GM12878 (cell line): ENCODE data around the gene ADM2. TPM values are rescaled to one million over a fixed set of nuclear protein-coding genes. Genes with fewer than 3 reads are reported as not detected.

Experiments
- CHD4 ChIP-seq: fragments of 200-600 bp; sonication (generic); IDR thresholded peaks from 2 replicates; pipeline ENCODE4 v1.6.1; 2016; ENCODE audit warnings: mild to moderate bottlenecking
- FOXM1 ChIP-seq: IDR thresholded peaks from 2 replicates; pipeline ENCODE4 v1.6.1; 2012; ENCODE audit warnings: low read depth, mild to moderate bottlenecking, inconsistent platforms, low read length, moderate library complexity
- JUND ChIP-seq: IDR thresholded peaks from 2 replicates; pipeline ENCODE4 v1.6.1; 2012; ENCODE audit warnings: low read depth, mild to moderate bottlenecking, low read length, improper control_type of control experiment, moderate library complexity
- KLF5 ChIP-seq: fragments of 450-650 bp; IDR thresholded peaks from 2 replicates; pipeline ENCODE4 v1.6.1; 2014; ENCODE audit warnings: mild to moderate bottlenecking; ENCODE audit not compliant: partially characterized antibody
- LARP7 ChIP-seq: fragments of 450-650 bp; IDR thresholded peaks from 2 replicates; pipeline ENCODE4 v1.6.1; 2017; ENCODE audit warnings: mild to moderate bottlenecking
- MAX ChIP-seq: IDR thresholded peaks from 2 replicates; pipeline ENCODE4 v1.6.1; 2012; ENCODE audit warnings: low read depth, low read length, improper control_type of control experiment
- MEF2A ChIP-seq: IDR thresholded peaks from 2 replicates; pipeline ENCODE4 v1.6.1; 2011; ENCODE audit warnings: low read depth, mild to moderate bottlenecking, low read length, moderate library complexity; ENCODE audit not compliant: insufficient read depth
- MYC ChIP-seq: IDR thresholded peaks from 2 replicates; pipeline ENCODE4 v1.6.1; 2011; ENCODE audit warnings: mild to moderate bottlenecking, low read length, moderate library complexity, inconsistent platforms; ENCODE audit not compliant: insufficient read depth, insufficient replicate concordance, insufficient read length, severe bottlenecking
- NBN ChIP-seq: fragments of 450-650 bp; IDR thresholded peaks from 2 replicates; pipeline ENCODE4 v1.6.1; 2016
- PAX8 ChIP-seq: fragments of 450-650 bp; IDR thresholded peaks from 2 replicates; pipeline ENCODE4 v1.6.1; 2017; ENCODE audit warnings: mild to moderate bottlenecking, moderate library complexity
- PRDM15 ChIP-seq: fragments of 450-650 bp; formaldehyde crosslinking; IDR thresholded peaks from 2 replicates; pipeline ENCODE4 v1.4.0; 2020; ENCODE audit warnings: mild to moderate bottlenecking, moderate library complexity
- SIX5 ChIP-seq: IDR thresholded peaks from 2 replicates; pipeline ENCODE4 v1.6.1; 2011; ENCODE audit warnings: mild to moderate bottlenecking, low read depth, low read length, moderate library complexity; ENCODE audit not compliant: severe bottlenecking
- SKIL ChIP-seq: fragments of 450-650 bp; IDR thresholded peaks from 2 replicates; pipeline ENCODE4 v1.6.1; 2017; ENCODE audit warnings: mild to moderate bottlenecking, low read depth, inconsistent platforms; ENCODE audit not compliant: poor library complexity, severe bottlenecking
- SREBF2 ChIP-seq: IDR thresholded peaks from 2 replicates; pipeline ENCODE4 v1.6.1; 2012; ENCODE audit warnings: mild to moderate bottlenecking, low read length
- SRF ChIP-seq, 2 experiments: IDR thresholded peaks; 2 replicates each; pipeline ENCODE4 v1.6.1; 2011; ENCODE audit warnings: low read depth in 2 of 2, low read length in 2 of 2, mild to moderate bottlenecking in 1 of 2, moderate library complexity in 1 of 2
- STAT3 ChIP-seq: IDR thresholded peaks from 2 replicates; pipeline ENCODE4 v1.6.1; 2011; ENCODE audit warnings: low read depth, low read length, improper control_type of control experiment
- SUZ12 ChIP-seq: fragments of 200-600 bp; sonication (generic); IDR thresholded peaks from one replicate; pipeline ENCODE4 v1.6.1; 2018; ENCODE audit warnings: antibody characterized with exemption, mild to moderate bottlenecking; ENCODE audit not compliant: unreplicated experiment
- ZBTB11 ChIP-seq: fragments of 450-650 bp; formaldehyde crosslinking; IDR thresholded peaks from 2 replicates; pipeline ENCODE4 v1.5.0; 2022; ENCODE audit warnings: mild to moderate bottlenecking, missing genetic modification characterization
- ZBTB33 ChIP-seq: fragments of 450-650 bp; IDR thresholded peaks from 2 replicates; pipeline ENCODE4 v1.6.1; 2017; ENCODE audit warnings: mild to moderate bottlenecking
- polyA plus RNA-seq, 11 experiments: library from polyadenylated mRNA; depleted of rRNA in 4 of 11; unstranded in 6 of 11; stranded (reverse) in 5 of 11; fragments of >200 nt; fragmentation: Nextera tagmentation in 4 of 11; fragmentation: Illumina TruSeq in 1 of 11; extraction: Ambion mirVana in 4 of 11; extraction: Trizol in 1 of 11; gene quantifications; 1 replicate in 1 of 11; 2 replicates in 10 of 11; pipeline versions ENCODE4 v1.2.1 to v1.2.3, GENCODE V29; 2011 to 2016; ENCODE audit warnings: inconsistent platforms in 2 of 11, missing spikeins in 2 of 11, low read depth in 1 of 11
- total RNA-seq, 4 experiments: library from RNA; depleted of rRNA in 3 of 4; stranded (reverse); fragments of >200 nt in 3 of 4; fragmentation: Illumina TruSeq in 1 of 4; extraction: Trizol in 1 of 4; gene quantifications; 2 replicates each; pipeline versions ENCODE4 v1.2.1 to v1.2.3, GENCODE V29; 2013 to 2021

The ADM2 gene
- total and polyA plus RNA-seq, 10 of the 15 experiments (the other 5 are each of a cell fraction or from before 2014, with no cell fraction given): 0.02 to 0.33 (median 0.12) TPM; not detected in 2

- no peak for TF ChIP-seq SKIL
- no peak for TF ChIP-seq MEF2A
- no peak for TF ChIP-seq SRF (IDR thresholded peaks at IDR 0.05; ENCODE audit: low read depth in 2 of 2, low read length in 2 of 2)
- no peak for TF ChIP-seq SREBF2
- no peak for TF ChIP-seq ZBTB33
- no peak for TF ChIP-seq PRDM15 (CRISPR knock-in tag)
- no peak for TF ChIP-seq JUND
- no peak for TF ChIP-seq STAT3
- TF ChIP-seq NBN: no peak
- no peak for TF ChIP-seq FOXM1
- peak; percentile 61 for TF ChIP-seq KLF5
- TF ChIP-seq PAX8: no peak
- peak; percentile 59 for TF ChIP-seq LARP7
- TF ChIP-seq SIX5: no peak
- peak; percentile 88 for TF ChIP-seq MAX
- TF ChIP-seq ZBTB11 (CRISPR knock-in tag): no peak
- TF ChIP-seq CHD4: no peak
- TF ChIP-seq SUZ12: no peak
- no peak for TF ChIP-seq MYC
Measured at GRCh38 chr22:50525104-50525857, 43.9 kb downstream of the ADM2 start, which contains the start of gene SCO2 (continued).
